NCI-H2227 (cell line): ENCODE data around the gene ZBTB9.

ENCODE experiments used
- DNase-seq: peaks from one replicate; lab custom pipeline; 2025; ENCODE audit not compliant: unreplicated experiment; lab: John Stamatoyannopoulos, UW

Gene ZBTB9

DNA sequence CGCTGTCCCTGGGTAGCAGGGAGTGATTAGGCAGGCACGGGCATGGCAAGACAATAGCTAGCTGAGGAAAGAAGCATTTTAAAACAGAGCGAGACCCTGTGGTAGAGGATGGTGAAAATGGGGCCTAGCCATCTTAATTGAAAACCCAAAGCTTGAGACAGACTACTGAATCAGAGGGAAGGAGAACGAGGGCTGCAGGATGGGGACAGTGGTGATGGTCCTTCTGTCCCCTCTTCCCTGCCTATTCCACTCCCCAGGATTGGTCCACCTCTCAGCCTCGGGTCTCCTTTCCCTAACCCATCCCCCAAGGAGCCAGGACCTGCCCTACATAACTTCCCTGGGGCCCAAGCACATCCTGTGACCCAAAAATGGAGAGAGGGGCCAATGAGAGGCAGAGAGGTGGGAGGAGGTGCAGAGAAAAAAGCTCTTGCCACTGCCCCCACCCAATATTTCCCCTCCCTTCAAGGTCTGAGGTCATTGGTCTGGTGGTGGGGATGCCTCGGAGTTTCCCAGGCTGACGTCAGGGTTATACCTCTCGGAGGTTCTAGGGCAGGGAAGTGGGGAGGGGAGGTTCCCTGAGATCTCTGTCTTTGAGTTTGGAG is 35.6 kb upstream of the ZBTB9 start:
- DNase-seq, result no peak

GRCh38 chr6:33419580-33420490 is 34.5 kb upstream of the ZBTB9 start, which contains the start of gene SYNGAP1:
SYNGAP1 (plus strand) TSS chr6:33420065; CDS start chr6:33420265, 200 bp downstream.
- peak; percentile 67 for DNase-seq

DNA sequence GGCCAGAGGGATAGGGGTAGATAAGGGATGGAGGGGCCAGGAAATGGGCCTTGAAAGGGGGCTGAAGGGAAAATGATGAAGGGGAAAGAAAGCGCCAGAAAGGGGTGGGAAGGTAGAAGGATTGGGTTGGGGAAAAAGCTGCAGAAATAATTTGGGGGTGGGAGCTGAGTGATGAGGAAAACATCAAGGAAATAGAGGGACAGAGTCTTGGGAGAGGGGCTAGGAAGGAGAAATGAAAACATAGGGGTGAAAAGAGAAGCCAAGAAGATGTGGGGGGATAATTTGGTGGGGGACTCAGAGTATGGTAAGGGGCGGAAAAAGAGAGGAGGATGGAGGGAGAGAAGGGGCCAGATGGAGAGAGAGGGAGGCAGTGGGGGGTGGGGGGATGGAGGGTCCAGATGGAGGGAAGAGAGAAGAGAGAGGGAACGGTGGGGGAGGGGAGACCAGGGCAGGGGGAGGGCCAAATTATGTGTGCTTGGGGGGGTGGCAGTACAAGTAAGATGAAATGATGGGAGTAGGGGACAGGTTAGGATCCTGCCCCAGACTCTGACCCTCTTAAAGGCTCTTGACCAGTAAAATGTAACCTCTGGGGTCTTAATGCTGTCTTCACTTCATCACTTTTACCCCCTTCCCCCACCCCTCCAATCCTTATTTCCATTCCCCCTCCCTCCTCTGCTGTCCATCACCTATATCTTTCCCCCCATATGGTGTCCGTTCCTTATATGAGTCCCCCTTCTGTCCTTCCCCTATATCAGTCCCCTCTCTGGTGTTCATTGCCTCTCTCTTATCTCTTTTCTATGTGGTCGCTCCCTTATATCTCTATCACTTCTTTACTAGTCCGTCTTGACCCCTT is 33.7 kb upstream of the ZBTB9 start:
- DNase-seq, result peak; percentile 77

GRCh38 chr6:33421344-33421643 is 33.1 kb upstream of the ZBTB9 start:
- DNase-seq, result no peak

GRCh38 chr6:33423777-33424176 is 30.6 kb upstream of the ZBTB9 start:
- DNase-seq, result no peak

- DNase-seq, result no peak
Observed at GRCh38 chr6:33424855-33425667, 29.3 kb upstream of the ZBTB9 start.

GRCh38 chr6:33425668-33426577 is 28.5 kb upstream of the ZBTB9 start:
- peak; percentile 87 for DNase-seq

GRCh38 chr6:33426590-33427511 is 27.5 kb upstream of the ZBTB9 start:
- peak; percentile 34 for DNase-seq

DNA sequence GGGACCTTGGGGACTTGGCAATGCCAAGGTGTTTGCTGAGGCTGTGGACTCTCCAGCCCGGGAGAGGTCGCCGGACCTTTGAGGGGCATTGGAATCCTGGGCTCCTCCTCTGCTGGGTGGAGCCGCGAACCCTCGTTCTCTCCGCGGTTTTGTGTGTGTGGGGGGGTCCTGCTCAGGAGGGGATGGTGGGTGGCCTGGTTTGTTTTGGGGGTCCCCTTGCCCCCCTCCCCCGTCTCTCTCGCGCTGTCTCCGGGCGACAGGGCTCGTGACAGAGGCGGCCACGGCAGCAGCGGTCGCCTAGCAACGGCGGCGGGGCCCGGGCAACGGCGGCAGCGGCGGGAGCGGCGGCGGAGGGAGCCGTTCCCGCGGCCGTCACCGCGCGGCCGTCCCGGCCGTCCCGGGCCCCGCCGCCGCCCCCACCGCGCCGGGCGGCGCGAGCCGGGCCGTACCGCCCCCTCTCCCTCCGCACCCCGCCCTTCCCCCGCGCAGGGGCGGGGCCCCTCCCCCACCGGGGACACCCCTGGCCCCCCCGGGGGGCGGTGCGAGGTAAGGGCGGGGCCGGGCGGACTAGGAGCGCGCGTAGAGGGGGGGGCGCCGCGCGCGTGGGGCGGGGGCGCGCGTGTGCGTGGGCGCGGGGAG is 26.7 kb upstream of the ZBTB9 start:
- peak; percentile 75 for DNase-seq

DNA sequence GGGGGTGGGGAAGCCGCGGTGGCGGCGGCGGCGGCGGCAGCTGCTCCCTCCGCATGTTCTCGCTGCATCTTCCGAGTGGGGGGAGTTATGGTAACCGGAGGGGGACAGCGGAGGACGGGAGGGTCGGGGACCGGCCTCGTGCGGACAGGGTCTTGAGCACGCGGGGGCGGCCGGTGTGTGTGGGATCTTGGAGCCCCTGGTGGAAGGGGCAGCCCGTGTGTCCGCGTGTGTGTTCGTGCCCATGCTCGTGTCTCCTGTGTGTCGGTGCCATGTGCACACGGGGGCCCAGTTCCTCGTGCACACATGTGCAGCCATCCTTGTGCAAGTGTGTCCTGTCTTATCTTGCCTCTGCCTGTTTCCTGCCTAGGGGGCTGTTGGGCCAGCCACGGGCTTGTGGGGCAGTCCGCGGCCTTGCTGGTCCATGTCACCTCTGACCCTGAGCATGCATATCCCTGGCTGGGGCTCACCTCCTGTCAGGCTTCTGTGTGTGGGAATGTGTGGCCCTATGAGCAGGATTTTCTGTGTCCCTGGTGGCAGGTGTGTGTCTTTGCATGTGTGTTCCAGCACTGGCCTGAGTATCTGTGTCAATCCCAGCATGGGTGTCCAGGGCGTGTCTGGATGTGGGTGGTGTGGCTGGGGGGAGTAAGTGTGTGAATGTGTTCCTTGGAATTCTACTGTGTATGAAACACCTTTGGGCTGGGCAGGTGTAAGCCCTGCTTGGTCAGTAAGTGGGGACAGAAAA is 26.0 kb upstream of the ZBTB9 start:
- DNase-seq, result peak; percentile 55

DNA sequence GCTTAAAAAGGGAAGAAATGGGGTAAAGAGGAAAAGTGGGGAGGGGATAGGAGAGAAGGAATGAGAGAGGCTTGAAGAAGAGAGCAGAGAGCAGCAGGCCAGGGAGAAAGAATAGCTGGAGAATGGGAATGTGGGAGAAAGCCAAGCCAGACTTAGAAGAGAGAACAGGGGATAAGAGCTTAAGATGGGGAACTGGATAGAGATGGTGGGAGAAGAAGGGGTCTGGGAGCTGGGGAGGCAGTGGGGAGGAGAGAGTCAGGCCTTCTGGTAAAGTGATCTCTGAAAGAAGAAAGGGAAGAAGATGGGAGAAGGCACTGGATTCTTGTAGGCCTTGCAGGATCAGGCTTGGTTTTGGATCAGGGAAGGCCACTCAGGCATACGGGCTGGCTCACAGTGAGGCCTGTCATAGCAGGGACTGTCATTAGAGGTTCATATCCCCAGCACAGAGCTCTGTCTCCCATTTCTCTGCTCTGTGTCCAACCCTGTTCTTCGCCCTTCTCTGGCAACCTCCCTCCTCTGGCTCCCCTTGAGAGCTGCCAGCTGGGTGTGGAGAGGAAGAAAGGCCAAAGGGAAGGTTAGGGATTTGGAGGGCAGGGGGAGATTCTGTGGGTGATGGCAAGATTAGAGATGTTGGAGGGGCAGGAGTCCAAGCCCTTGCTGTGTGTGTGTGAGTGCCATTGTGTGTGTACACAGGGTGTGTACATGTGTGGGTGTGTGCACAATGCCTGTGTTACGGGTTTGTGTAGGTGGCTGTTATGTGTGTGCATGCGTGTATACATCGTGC is 25.2 kb upstream of the ZBTB9 start:
- DNase-seq, result no peak

GRCh38 chr6:33429750-33430052 is 24.7 kb upstream of the ZBTB9 start:
- no peak for DNase-seq

GRCh38 chr6:33430334-33430733 is 24.0 kb upstream of the ZBTB9 start:
- no peak for DNase-seq

GRCh38 chr6:33430991-33431879 is 23.1 kb upstream of the ZBTB9 start:
- DNase-seq, result peak; percentile 91

- peak; percentile 66 for DNase-seq
Observed at GRCh38 chr6:33431880-33432541, 22.4 kb upstream of the ZBTB9 start.
